CD4-positive, alpha-beta T cell treated with Interleukin-10 for 1 hour (primary cell): ENCODE results near the gene CD2AP.
"Not testable (repeated sequence)": the region's sequence is repeated elsewhere in the genome, so short reads cannot be mapped to it uniquely, and the experiment has no call there.

ENCODE experiments used
- DNase-seq: peaks from one replicate; pipeline ENCODE4 v3.0.0-alpha.2; 2020

The CD2AP gene

GRCh38 chr6:47477497-47478232, at the start of gene CD2AP:
TSS of gene CD2AP (plus strand) at chr6:47477789. CDS start at chr6:47478245, 456 bp downstream.
- peak; percentile 92 for DNase-seq

GRCh38 chr6:47428288-47428687, 49.3 kb upstream of the CD2AP start:
- DNase-seq = no peak

- no peak for DNase-seq
These were observed 48.6 kb upstream of the CD2AP start for GRCh38 chr6:47428746-47429664.

GRCh38 chr6:47434372-47435253, 43.0 kb upstream of the CD2AP start:
- DNase-seq = no peak

GRCh38 chr6:47435254-47435612, 42.4 kb upstream of the CD2AP start:
- no peak for DNase-seq

GRCh38 chr6:47437592-47437991, 40.0 kb upstream of the CD2AP start:
- no peak for DNase-seq

GRCh38 chr6:47438481-47439347, 38.9 kb upstream of the CD2AP start:
- no peak for DNase-seq

- no peak for DNase-seq
These were observed 38.3 kb upstream of the CD2AP start for GRCh38 chr6:47439348-47439668.

- no peak for DNase-seq
These were observed 36.9 kb upstream of the CD2AP start for GRCh38 chr6:47440719-47441118.

- DNase-seq = not testable (repeated sequence)
These were observed 32.6 kb upstream of the CD2AP start for GRCh38 chr6:47444964-47445363.

GRCh38 chr6:47446669-47447330, 30.8 kb upstream of the CD2AP start:
- DNase-seq = no peak

- DNase-seq = no peak
These were observed 29.9 kb upstream of the CD2AP start for GRCh38 chr6:47447722-47448121.

- no peak for DNase-seq
These were observed 26.4 kb upstream of the CD2AP start for GRCh38 chr6:47451162-47451561.

- no peak for DNase-seq
These were observed 24.7 kb upstream of the CD2AP start for GRCh38 chr6:47452899-47453298.

- DNase-seq = no peak
These were observed 24.1 kb upstream of the CD2AP start for GRCh38 chr6:47453372-47453936.

GRCh38 chr6:47454713-47455396, 22.7 kb upstream of the CD2AP start:
- no peak for DNase-seq

GRCh38 chr6:47455533-47456209, 21.9 kb upstream of the CD2AP start:
- no peak for DNase-seq

GRCh38 chr6:47456536-47456975, 21.0 kb upstream of the CD2AP start:
- DNase-seq = no peak

GRCh38 chr6:47457370-47457769, 20.2 kb upstream of the CD2AP start:
- no peak for DNase-seq

GRCh38 chr6:47464052-47464451, 13.5 kb upstream of the CD2AP start:
- DNase-seq = no peak
